ENCODE results near the gene SRGAP2B. TPM values are rescaled to one million over a fixed set of nuclear protein-coding genes. Genes with fewer than 3 reads are reported as not detected.
"Not testable (repeated sequence)": the region's sequence is repeated elsewhere in the genome, so short reads cannot be mapped to it uniquely, and the experiment has no call there.

The SRGAP2B gene
- total RNA-seq, 1 donor from 2014 or later: 37.4 TPM

GRCh38 chr1:144927292-144927691 is 167.8 kb downstream of the SRGAP2B start:
- intact Hi-C loops (cut with DNase I); H3K27me3 ChIP-seq (ENCODE audit: low read depth); DNase-seq; H3K4me1 ChIP-seq; ATAC-seq; H3K4me3 ChIP-seq; H3K36me3 ChIP-seq; H3K9me3 ChIP-seq; H3K27ac ChIP-seq: not testable (repeated sequence)

GRCh38 chr1:144923640-144924039 is 171.5 kb downstream of the SRGAP2B start:
- H3K27me3 ChIP-seq (ENCODE audit: low read depth); H3K4me1 ChIP-seq; H3K36me3 ChIP-seq; H3K4me3 ChIP-seq; H3K27ac ChIP-seq; intact Hi-C loops (cut with DNase I); DNase-seq; H3K9me3 ChIP-seq: not testable (repeated sequence)
- peak; percentile 52 to 61 for ATAC-seq

- H3K36me3 ChIP-seq; intact Hi-C loops (cut with DNase I); H3K9me3 ChIP-seq; H3K4me3 ChIP-seq; DNase-seq; H3K27me3 ChIP-seq (ENCODE audit: low read depth); H3K27ac ChIP-seq; H3K4me1 ChIP-seq: not testable (repeated sequence)
- ATAC-seq: peak; percentile 10 to 28
These were observed 172.3 kb downstream of the SRGAP2B start for GRCh38 chr1:144922785-144923184.

- ATAC-seq; DNase-seq; intact Hi-C loops (cut with DNase I); H3K9me3 ChIP-seq; H3K4me1 ChIP-seq; H3K27ac ChIP-seq; H3K27me3 ChIP-seq (ENCODE audit: low read depth); H3K36me3 ChIP-seq; H3K4me3 ChIP-seq: not testable (repeated sequence)
These were observed 176.0 kb downstream of the SRGAP2B start for GRCh38 chr1:144919106-144919505.

- ATAC-seq: peak; percentile 68 to 86
- not testable (repeated sequence) for H3K9me3 ChIP-seq
These were observed 177.0 kb downstream of the SRGAP2B start for GRCh38 chr1:144918027-144918603.

GRCh38 chr1:144917154-144918026 is 177.7 kb downstream of the SRGAP2B start:
- H3K27ac ChIP-seq; H3K4me1 ChIP-seq; H3K36me3 ChIP-seq; H3K9me3 ChIP-seq; intact Hi-C loops (cut with DNase I); DNase-seq; H3K27me3 ChIP-seq (ENCODE audit: low read depth); H3K4me3 ChIP-seq: not testable (repeated sequence)
- peak; percentile 84 to 88 for ATAC-seq

More at GRCh38 chr1:144918027-144918603, 177.0 kb downstream of the SRGAP2B start:
- H3K4me1 ChIP-seq; intact Hi-C loops (cut with DNase I); H3K27ac ChIP-seq; DNase-seq; H3K36me3 ChIP-seq; H3K27me3 ChIP-seq (ENCODE audit: low read depth); H3K4me3 ChIP-seq: not testable (repeated sequence)

- peak in 1 of 2 donors; percentile 19 for ATAC-seq
These were observed 181.0 kb downstream of the SRGAP2B start for GRCh38 chr1:144913977-144914734.

GRCh38 chr1:144913458-144913857 is 181.7 kb downstream of the SRGAP2B start:
- H3K27ac ChIP-seq; H3K9me3 ChIP-seq; H3K27me3 ChIP-seq (ENCODE audit: low read depth); ATAC-seq; intact Hi-C loops (cut with DNase I); DNase-seq; H3K36me3 ChIP-seq; H3K4me1 ChIP-seq; H3K4me3 ChIP-seq: not testable (repeated sequence)

More at GRCh38 chr1:144913977-144914734, 181.0 kb downstream of the SRGAP2B start:
- H3K27ac ChIP-seq; H3K36me3 ChIP-seq; H3K27me3 ChIP-seq (ENCODE audit: low read depth); DNase-seq; H3K4me1 ChIP-seq; H3K4me3 ChIP-seq; H3K9me3 ChIP-seq; intact Hi-C loops (cut with DNase I): not testable (repeated sequence)

- H3K36me3 ChIP-seq; H3K27ac ChIP-seq; H3K9me3 ChIP-seq; H3K4me1 ChIP-seq; H3K4me3 ChIP-seq; DNase-seq; H3K27me3 ChIP-seq (ENCODE audit: low read depth); intact Hi-C loops (cut with DNase I): not testable (repeated sequence)
- ATAC-seq: peak; percentile 23 to 45
These were observed 184.4 kb downstream of the SRGAP2B start for GRCh38 chr1:144910729-144911128.

GRCh38 chr1:144900841-144901240 is 194.3 kb downstream of the SRGAP2B start:
- DNase-seq; H3K4me3 ChIP-seq; H3K4me1 ChIP-seq; H3K9me3 ChIP-seq; H3K27me3 ChIP-seq (ENCODE audit: low read depth); intact Hi-C loops (cut with DNase I); ATAC-seq; H3K27ac ChIP-seq; H3K36me3 ChIP-seq: not testable (repeated sequence)

GRCh38 chr1:144894454-144895201 is 200.5 kb downstream of the SRGAP2B start:
- H3K36me3 ChIP-seq; H3K27ac ChIP-seq; H3K4me3 ChIP-seq; H3K4me1 ChIP-seq; H3K27me3 ChIP-seq (ENCODE audit: low read depth); intact Hi-C loops (cut with DNase I); DNase-seq; H3K9me3 ChIP-seq: not testable (repeated sequence)
- peak; percentile 79 to 90 for ATAC-seq

GRCh38 chr1:144893710-144894438 is 201.3 kb downstream of the SRGAP2B start:
- H3K9me3 ChIP-seq; intact Hi-C loops (cut with DNase I); H3K4me1 ChIP-seq; H3K36me3 ChIP-seq; DNase-seq; H3K4me3 ChIP-seq; H3K27me3 ChIP-seq (ENCODE audit: low read depth); H3K27ac ChIP-seq: not testable (repeated sequence)
- peak; percentile 51 to 62 for ATAC-seq
